Measurements from ENCODE around the gene KLK8.
"Not testable (repeated sequence)": the region's sequence is repeated elsewhere in the genome, so short reads cannot be mapped to it uniquely, and the experiment has no call there.

The KLK8 gene

GRCh38 chr19:50994129-50994528 lies 7.3 kb downstream of the KLK8 start:
- DNase-seq = no peak
- Histone ChIP-seq H3K27me3 (replicated peaks) (no peaks in the 10 kb centered on the region), H3K36me3 (replicated peaks) (no peaks in the 10 kb centered on the region), H3K4me3 (ENCODE audit: low read depth, low read length) (no peak overlapping the region), H3K27ac (no peak overlapping the region)
- no peak for TF ChIP-seq CTCF (IDR thresholded peaks at IDR 0.05; ENCODE audit: low read depth, low read length, missing control alignments)
- in situ Hi-C loops (cut with HindIII; ENCODE audit: low pct_ligation_motif_present, low sequenced_read_pairs) = no loop called here

- DNase-seq = no peak
- H3K36me3 ChIP-seq (replicated peaks) = no peaks in the 10 kb centered on the region
- H3K4me3 ChIP-seq (ENCODE audit: low read depth, low read length) = no peak overlapping the region
- no peak for TF ChIP-seq CTCF (IDR thresholded peaks at IDR 0.05; ENCODE audit: low read depth, low read length, missing control alignments)
- no peak overlapping the region for H3K27ac ChIP-seq
- in situ Hi-C loops (cut with HindIII; ENCODE audit: low pct_ligation_motif_present, low sequenced_read_pairs) = no loop called here
- no peaks in the 10 kb centered on the region for H3K27me3 ChIP-seq (replicated peaks)
These were observed 8.8 kb downstream of the KLK8 start for GRCh38 chr19:50992666-50993035.

DNA sequence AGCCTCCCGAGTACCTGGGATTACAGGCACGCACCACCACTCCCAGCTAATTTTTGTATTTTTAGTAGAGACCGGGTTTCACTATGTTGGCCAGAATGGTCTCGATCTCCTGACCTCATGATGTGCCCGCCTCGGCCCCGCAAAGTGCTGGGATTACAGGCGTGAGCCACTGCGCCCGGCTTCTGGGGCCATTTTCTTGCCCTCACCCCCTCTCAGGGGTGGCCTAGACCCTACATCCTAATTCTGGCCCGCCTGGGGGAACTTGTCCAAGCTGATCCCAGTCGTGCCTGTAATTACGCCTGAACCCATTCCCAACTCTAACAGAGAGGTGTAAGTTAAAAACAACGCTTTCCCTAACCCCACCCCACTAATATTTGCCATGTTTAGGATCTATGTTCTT lies 17.0 kb downstream of the KLK8 start:
- in situ Hi-C loops (cut with HindIII; ENCODE audit: low pct_ligation_motif_present, low sequenced_read_pairs); H3K36me3 ChIP-seq (replicated peaks); H3K4me3 ChIP-seq (ENCODE audit: low read depth, low read length); H3K27ac ChIP-seq; H3K27me3 ChIP-seq (replicated peaks); DNase-seq: not testable (repeated sequence)

DNA sequence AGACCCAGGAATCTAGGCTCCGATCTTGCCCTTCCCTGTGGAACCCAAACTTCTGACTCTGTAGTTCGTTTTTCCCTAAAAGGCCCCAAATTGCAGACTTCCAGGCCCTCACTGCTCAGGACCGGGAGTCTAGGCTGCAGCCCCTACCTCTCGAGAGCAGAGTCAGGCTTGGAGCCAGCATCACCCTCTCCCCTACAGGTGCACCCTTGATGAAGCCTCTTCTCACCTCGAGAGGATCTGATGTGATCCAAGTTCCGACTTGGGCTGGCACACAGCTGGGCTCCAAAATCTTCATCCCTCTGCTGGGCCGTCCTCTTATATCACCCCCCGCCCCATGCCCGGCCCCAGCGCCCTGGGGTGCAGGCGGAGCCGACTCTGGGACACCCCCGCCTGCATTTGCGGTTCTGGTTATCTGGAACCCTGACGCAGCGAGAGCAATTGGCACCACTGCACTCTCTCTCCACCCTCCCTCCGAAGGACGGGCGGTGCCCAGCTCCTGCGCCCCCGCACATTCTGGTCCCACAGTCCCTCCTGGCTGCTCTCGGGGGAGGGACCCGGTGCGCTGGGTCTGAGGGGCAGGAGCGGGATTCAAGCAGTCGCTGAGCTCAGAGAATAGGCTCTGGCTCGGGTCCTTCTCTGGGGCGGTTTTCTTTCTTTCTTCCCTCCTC lies 17.6 kb downstream of the KLK8 start, which contains the start of gene KLK7:
TSS of gene KLK7 (minus strand) at position 293 of the 668 bp plus-strand sequence. CDS start 1,518 bp downstream, outside the sequence.
- no peak within 1 kb of the TSS for H3K4me3 ChIP-seq (ENCODE audit: low read depth, low read length)
- in situ Hi-C loops (cut with HindIII; ENCODE audit: low pct_ligation_motif_present, low sequenced_read_pairs) = no loop called here
- no peak for DNase-seq
- TF ChIP-seq CTCF (IDR thresholded peaks at IDR 0.05; ENCODE audit: low read depth, low read length, missing control alignments) = no peak
- no peaks in the 10 kb centered on the region for H3K27me3 ChIP-seq (replicated peaks)
- no peak within 1 kb of the TSS for H3K27ac ChIP-seq
- H3K36me3 ChIP-seq (replicated peaks) = no peaks in the 10 kb centered on the region

- no peak for DNase-seq
- Histone ChIP-seq H3K27me3 (replicated peaks) (no peaks in the 10 kb centered on the region), H3K4me3 (ENCODE audit: low read depth, low read length) (no peak overlapping the region), H3K27ac (no peak overlapping the region), H3K36me3 (replicated peaks) (no peaks in the 10 kb centered on the region)
- no peak for TF ChIP-seq CTCF (IDR thresholded peaks at IDR 0.05; ENCODE audit: low read depth, low read length, missing control alignments)
- in situ Hi-C loops (cut with HindIII; ENCODE audit: low pct_ligation_motif_present, low sequenced_read_pairs) = no loop called here
These were observed 19.2 kb downstream of the KLK8 start for GRCh38 chr19:50982186-50982585.

GRCh38 chr19:50981587-50982146 lies 19.7 kb downstream of the KLK8 start:
- no peaks in the 10 kb centered on the region for H3K27me3 ChIP-seq (replicated peaks)
- no peak overlapping the region for H3K4me3 ChIP-seq (ENCODE audit: low read depth, low read length)
- no peak for DNase-seq
- TF ChIP-seq CTCF (IDR thresholded peaks at IDR 0.05; ENCODE audit: low read depth, low read length, missing control alignments) = no peak
- no peak overlapping the region for H3K27ac ChIP-seq
- in situ Hi-C loops (cut with HindIII; ENCODE audit: low pct_ligation_motif_present, low sequenced_read_pairs) = no loop called here
- no peaks in the 10 kb centered on the region for H3K36me3 ChIP-seq (replicated peaks)
